Activated T-helper 1 cell treated with Interleukin-2 at 50 U/mL for 16 hours (primary cell): ENCODE measurements around the gene PTPRF.

ENCODE experiments used
- DNase-seq: peaks from one replicate; pipeline ENCODE4 v3.0.0-alpha.2; 2020; ENCODE audit warnings: low read depth

The PTPRF gene

DNA sequence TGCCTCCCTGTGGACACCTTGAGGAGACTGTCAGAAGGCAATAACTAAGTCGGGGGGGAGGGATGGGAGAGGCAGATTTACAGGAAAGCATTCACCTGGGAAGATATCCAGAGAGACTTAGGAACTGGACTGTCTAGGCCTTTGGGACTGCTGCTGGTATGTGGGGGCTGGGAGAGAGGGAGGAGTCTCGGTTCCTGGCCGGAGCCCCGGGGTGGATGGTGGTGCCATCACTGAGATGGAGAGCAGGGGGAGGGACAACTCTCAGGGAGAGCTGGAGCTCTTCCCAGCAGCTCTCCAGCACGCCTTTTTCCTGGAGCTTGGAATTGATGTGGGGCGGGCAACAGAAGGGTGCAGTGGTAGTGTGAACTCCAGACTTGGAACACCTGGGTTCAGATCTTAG, 22.1 kb downstream of the PTPRF start:
- no peak for DNase-seq

DNA sequence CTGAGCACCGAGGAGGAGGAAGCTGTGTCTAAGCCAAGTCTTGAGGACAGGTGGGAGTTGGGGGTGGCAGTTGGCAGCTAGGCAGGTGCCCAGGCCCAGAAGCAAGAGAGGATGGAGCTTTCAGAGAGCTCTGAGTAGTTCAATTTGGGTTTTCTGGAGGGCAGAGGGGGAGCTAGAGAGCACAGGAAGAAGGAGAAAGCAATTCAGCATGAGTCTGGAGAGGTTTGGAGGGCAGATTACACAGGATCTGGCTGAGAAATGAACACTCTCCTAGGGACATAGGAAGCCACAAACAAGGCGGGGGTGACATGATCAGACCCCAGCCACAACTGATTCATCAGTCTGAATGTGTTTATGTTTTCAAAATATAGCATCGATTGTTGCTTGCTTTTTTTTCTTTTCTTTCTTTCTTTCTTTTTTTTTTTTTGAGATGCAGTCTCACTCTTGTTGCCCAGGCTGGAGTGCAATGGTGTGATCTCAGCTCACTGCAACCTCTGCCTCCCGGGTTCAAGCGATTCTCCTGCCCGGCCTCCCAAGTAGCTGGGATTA, 23.8 kb downstream of the PTPRF start:
- no peak for DNase-seq

DNA sequence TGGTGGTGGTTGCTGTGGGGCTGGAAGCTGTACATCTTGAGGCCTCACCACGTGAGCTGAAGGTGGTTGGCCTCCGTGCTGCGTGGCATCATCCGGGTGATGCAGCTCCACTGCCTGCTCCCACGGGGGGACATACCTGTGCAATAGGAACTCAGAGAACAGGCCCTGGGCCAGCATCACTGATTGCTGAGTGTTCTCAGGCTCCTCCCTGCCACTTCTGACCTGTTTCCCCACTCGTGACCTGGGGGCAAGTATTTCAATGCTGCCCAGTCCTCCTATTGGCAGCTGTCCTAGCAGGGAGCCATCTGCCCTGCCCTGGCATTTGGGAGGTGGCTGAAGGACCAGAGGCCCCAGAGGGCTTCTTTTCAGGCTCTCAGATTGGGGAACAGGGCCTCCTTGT, 26.1 kb downstream of the PTPRF start:
- DNase-seq, result no peak

- no peak for DNase-seq
These were observed 27.1 kb downstream of the PTPRF start for GRCh38 chr1:43557744-43558245.

GRCh38 chr1:43558346-43558841, 27.7 kb downstream of the PTPRF start:
- no peak for DNase-seq

DNA sequence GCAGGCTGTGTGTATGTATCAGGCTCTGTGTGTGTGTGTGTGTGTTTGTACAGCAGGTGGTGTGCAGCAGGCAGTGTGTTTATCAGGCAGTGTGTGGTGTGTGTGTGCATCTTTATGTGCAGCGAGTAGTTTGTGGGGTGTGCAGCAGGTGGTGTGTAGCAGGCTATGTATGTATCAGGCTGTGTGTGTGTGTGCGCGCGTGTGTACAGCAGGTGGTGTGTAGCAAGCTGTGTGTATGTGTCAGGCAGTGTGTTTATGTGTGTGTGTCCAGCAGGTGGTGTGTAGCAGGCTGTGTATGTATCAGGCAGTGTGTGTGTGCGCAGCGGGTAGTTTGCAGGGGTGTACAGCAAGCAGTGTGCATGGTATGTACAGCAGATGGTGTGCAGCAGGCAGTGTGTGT, 29.0 kb downstream of the PTPRF start:
- no peak for DNase-seq

GRCh38 chr1:43560286-43560685, 29.6 kb downstream of the PTPRF start:
- no peak for DNase-seq

DNA sequence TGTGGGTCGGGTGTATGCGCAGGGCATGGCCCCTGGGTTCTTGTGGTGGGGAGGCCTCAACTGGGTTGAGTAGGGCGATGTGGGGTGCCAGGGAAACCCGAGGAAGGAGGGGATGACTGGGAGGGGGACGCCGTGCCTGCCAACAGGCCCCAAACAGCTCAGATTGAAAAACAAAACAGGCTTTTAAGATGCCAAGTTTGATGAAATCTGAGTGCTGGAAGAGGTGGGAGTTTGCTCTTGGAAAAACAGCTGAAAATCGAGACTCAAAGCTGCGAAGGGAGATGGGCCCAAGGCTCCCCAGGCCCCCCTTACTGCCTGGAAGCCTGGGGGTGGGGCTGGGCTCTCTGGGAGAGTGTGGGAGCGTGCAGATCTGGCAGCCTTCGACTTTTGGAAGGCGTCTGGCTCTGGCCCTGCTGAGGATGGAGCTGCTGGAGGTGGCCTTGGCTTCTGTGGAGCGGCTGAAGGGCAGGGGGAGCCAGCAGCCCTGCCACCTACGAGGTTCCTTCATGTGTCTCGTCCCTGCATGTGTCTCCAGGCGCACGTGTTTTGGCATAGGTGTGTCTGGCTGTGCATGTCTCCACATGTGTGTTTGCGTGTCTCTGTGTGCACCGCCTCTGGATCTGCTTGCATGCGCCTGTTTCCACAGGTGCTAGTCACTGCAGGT, 33.3 kb downstream of the PTPRF start:
- DNase-seq, result no peak

- no peak for DNase-seq
These were observed 34.1 kb downstream of the PTPRF start for GRCh38 chr1:43564551-43565348.

- DNase-seq, result peak; percentile 5
These were observed 35.1 kb downstream of the PTPRF start for GRCh38 chr1:43565600-43566360.

DNA sequence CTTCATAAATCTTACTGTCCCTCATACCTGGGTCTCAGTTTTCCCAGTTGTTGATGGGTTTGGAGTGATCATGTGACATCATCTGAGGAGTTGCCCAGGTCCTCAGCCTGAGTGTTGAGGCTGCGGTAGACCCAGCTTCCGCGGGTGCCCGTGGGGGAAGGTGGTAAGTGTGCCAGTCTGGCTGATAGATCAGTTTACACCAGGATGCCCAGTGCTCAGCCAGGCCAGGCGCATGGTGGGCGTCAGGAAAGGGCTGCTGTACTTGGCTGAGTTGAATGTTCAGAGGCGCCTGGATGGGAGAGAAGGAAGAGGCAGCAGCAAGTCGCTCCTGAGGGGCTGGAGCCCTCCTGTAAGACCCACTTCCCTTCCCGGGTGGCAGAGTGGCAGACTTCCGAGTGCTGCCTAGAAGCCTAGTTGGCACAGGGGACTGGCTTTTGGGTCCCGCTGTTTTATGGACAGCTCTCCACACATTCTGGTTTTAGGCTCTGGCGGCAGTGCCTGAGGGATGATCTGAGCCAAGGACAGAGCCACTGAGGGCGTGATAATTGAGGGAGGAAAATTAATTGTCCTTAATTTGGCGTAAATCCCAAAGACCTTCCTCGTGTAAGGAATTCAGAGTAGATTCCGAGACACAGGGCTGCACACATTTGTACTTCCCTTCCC, 35.8 kb downstream of the PTPRF start:
- DNase-seq, result no peak

- no peak for DNase-seq
These were observed 38.5 kb downstream of the PTPRF start for GRCh38 chr1:43569175-43569574.

GRCh38 chr1:43570277-43570676, 39.6 kb downstream of the PTPRF start:
- no peak for DNase-seq

DNA sequence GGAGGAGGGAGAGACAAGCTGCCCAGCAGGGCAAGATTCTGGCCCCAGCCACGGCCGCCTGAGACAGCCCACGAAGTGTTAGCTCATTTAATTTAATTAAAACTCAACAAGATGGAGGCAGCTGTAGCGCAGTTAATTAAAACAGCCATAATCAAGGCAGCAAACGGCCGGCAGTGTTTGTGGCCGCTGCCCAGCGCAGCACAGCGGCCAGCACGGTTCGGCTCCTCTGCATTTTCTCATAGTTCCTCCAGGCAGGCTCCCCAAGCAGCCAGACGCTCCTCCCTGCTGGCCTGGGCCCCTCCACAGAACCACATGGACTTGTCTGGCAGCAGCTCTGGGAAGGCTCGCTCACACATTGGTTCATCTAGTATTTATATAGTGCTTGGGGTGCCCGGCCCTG, 40.0 kb downstream of the PTPRF start:
- DNase-seq, result no peak

DNA sequence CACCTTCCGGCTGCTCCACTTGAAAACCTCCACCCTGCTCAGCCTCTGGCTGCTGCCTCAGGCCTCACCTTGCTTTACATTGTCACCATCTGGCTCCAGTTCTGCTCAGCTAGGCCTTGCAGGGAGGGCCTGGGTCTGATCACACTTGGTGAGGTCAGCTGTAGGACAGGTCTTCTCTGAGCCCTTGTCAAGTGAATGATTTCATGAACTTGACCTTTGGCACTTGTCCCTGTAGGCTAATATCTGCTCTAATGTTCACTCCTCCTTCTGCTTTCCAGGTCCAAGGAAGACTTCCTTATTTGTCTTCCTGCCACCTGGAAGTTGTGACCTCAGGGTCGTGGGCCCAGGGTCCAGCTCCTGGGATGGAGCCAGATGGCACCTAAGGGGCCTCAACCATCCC, 41.4 kb downstream of the PTPRF start:
- DNase-seq, result no peak

- DNase-seq, result no peak
These were observed 41.9 kb downstream of the PTPRF start for GRCh38 chr1:43572538-43572937.

- DNase-seq, result no peak
These were observed 42.5 kb downstream of the PTPRF start for GRCh38 chr1:43573066-43573800.

DNA sequence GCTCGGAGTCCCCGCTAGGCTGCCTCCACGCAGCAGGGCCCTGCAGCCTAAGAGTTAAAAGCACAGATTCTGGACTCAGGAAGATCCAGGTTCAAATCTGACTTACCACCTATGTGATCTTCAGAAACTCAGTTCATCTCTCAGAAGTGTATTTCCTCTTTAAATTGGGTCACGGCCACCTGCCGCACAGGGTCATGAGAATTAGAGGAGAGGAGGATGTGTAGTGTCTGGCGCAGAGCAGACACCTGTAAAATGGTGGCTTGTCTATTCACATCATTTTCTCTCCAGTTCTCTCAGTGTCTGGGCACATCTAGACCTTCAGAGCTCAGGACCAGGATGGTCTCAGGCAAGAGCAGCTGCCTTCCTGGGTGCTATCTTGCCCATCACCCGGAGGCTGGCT, 45.8 kb downstream of the PTPRF start:
- DNase-seq, result no peak

DNA sequence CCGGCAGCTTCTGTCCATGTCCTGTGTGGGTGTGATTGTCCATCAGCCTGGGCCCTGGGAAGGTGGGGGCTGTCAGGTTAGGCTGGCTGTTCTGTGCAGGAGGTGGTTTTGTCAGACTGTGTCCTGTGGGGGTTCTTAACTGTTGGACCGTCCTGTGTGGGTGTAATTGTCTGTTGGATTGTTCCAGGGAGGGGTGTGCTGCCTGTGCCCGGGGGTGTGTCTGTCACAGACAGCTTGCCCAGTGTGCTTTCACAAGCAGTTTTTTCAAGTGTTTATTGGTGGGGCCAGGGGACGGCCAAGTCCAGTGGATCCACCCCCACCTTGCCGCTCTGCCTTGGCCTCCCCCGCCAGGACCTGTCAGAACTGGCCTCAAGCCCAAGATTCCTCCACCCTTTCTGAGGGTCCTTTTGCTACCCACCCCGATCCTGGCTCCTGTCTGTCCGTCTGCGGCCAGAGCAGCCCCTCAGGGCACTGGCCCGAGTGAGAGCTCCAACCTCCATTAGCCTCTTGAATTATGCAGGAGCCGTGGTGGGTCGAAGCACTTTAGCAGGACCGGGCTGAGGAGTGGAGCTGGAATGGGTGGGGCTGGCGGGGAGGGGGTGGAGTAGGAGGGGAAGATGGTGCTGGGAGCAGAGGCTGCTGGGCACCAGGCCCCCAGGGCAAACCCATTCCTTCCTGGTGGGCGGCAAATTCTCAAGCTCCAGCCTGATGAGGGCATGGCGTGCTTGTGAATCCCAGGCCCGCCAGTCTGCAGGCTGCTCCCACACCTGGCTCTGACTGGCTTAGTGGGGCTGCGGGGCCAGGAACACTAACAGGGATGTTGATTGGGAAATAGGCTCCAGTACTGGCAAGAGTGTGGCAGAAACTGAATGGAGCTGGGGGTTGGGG, 47.2 kb downstream of the PTPRF start:
- DNase-seq, result no peak

DNA sequence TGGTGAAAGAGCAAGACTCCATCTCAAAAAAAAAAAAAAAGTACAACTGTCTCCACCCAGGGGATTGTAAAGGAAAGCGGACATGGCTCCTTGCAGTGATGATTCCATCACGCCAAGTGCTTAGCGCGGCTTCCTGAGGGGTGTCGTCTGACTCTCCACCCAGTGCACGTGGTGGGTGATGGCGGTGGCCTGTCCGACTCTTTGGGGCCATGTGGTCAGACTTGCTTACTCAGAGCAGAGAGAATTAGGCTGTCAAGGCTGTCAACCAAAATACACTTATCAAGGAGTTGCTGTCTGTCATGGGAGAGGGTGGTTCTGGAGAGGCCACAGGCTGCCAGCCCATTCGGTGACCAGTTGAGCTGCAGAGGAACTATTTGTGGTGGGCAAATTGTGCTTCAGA, 49.4 kb downstream of the PTPRF start:
- DNase-seq, result no peak
